Measurements from ENCODE around the gene RBM15B. TPM values are rescaled to one million over a fixed set of nuclear protein-coding genes. Genes with fewer than 3 reads are reported as not detected.

RBM15B gene
- total RNA-seq, 1 experiment from 2014 or later = 33.7 TPM

DNA sequence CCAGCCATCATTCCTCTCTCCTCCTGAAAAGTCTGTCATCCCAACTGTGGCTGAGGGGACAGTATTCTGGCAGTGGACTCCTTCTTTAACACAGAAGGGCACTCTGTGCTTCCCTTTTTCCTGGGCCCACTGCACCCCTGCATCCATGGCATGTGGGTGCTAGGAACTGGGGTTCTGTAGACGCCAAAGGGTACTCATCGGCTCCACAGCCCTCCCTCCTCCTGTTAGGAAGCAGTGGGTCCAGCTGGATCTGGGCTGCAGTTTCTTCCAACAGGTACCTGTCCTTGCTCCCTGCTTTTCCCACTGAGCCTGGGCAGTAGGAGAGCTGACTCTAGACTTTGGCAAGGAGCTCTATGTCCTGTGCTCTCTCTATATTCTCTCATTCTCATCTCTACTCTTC lies 12.4 kb upstream of the RBM15B start:
- POLR2A ChIA-PET = no interaction called here
- no peak overlapping the region for H3K27ac Mint-ChIP-seq (ENCODE audit: unreplicated experiment)
- H3K27me3 Mint-ChIP-seq (ENCODE audit: insufficient read depth, unreplicated experiment) = peaks cover 17% of the 10 kb centered on the region
- H3K36me3 Mint-ChIP-seq (ENCODE audit: insufficient read depth, unreplicated experiment) = no peaks in the 10 kb centered on the region
- Histone ChIP-seq H3K27me3 (replicated peaks; ENCODE audit: control insufficient read depth, insufficient read depth, low read length) (no peaks in the 10 kb centered on the region), H3K9me3 (no peaks in the 10 kb centered on the region), H3K4me3 (ENCODE audit: low read depth, low read length) (no peak overlapping the region), H3K36me3 (ENCODE audit: control insufficient read depth, insufficient read depth, low read length) (no peaks in the 10 kb centered on the region), H3K4me1 (peaks cover 4% of the 10 kb centered on the region; the same call in 1 of the 2 replicates)
- H3K4me1 Mint-ChIP-seq (ENCODE audit: low read depth, unreplicated experiment) = no peaks in the 10 kb centered on the region
- intact Hi-C loops (cut with micrococcal nuclease; ENCODE audit: unreplicated experiment) = no loop called here
- TF ChIP-seq, protein P1, sequence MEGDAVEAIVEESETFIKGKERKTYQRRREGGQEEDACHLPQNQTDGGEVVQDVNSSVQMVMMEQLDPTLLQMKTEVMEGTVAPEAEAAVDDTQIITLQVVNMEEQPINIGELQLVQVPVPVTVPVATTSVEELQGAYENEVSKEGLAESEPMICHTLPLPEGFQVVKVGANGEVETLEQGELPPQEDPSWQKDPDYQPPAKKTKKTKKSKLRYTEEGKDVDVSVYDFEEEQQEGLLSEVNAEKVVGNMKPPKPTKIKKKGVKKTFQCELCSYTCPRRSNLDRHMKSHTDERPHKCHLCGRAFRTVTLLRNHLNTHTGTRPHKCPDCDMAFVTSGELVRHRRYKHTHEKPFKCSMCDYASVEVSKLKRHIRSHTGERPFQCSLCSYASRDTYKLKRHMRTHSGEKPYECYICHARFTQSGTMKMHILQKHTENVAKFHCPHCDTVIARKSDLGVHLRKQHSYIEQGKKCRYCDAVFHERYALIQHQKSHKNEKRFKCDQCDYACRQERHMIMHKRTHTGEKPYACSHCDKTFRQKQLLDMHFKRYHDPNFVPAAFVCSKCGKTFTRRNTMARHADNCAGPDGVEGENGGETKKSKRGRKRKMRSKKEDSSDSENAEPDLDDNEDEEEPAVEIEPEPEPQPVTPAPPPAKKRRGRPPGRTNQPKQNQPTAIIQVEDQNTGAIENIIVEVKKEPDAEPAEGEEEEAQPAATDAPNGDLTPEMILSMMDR (IDR thresholded peaks at IDR 0.05; ENCODE audit: insufficient read depth in 1 of 2, low read depth in 1 of 2, low read length in 1 of 2, severe bottlenecking in 1 of 2, unreplicated experiment in 1 of 2) = no peak
- no peak overlapping the region for H3K4me3 Mint-ChIP-seq (ENCODE audit: unreplicated experiment)
- DNase-seq = peak in 1 of 2 experiments; percentile 21
- CTCF ChIA-PET = no interaction called here
- no peaks in the 10 kb centered on the region for H3K9me3 Mint-ChIP-seq (ENCODE audit: unreplicated experiment)
- BruUV-seq (replicated peaks) = no TSS peak

DNA sequence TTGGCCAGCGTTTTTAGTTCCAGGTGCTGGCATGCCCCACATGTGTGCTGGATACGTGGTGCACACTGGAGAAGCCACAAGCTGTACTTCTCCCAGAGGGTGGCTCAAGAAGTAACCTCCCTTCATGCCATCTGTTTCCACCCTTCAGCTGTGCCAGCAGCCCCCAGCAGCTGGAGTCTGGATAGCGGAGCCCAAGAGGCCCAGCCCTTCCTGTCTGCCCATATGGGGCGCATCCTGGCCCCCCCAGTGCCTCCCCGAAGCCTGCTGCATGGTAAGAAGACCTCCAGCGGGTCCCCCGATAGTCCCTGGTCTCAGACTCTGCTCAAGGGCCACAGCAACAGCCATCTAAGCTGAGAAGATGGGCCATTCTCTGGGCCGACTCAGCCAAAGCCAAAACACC lies 11.8 kb upstream of the RBM15B start:
- POLR2A ChIA-PET = no interaction called here
- Mint-ChIP-seq H3K27ac (ENCODE audit: unreplicated experiment) (no peak overlapping the region), H3K36me3 (ENCODE audit: insufficient read depth, unreplicated experiment) (no peaks in the 10 kb centered on the region), H3K27me3 (ENCODE audit: insufficient read depth, unreplicated experiment) (peaks cover 15% of the 10 kb centered on the region), H3K9me3 (ENCODE audit: unreplicated experiment) (no peaks in the 10 kb centered on the region), H3K4me3 (ENCODE audit: unreplicated experiment) (no peak overlapping the region), H3K4me1 (ENCODE audit: low read depth, unreplicated experiment) (no peaks in the 10 kb centered on the region)
- no TSS peak for BruUV-seq (replicated peaks)
- no peaks in the 10 kb centered on the region for H3K36me3 ChIP-seq (ENCODE audit: control insufficient read depth, insufficient read depth, low read length)
- CTCF ChIA-PET = interaction anchor here (0.6 to 0.9 kb wide), 2 partner anchors 10 to 272 kb away, joined by 3 to 4 read pairs; no protein-coding TSS in a partner anchor
- H3K4me1 ChIP-seq = peaks cover 6% of the 10 kb centered on the region; the same call in 1 of the 2 replicates
- peak in 1 of 2 experiments; percentile 11 for DNase-seq
- H3K27me3 ChIP-seq (replicated peaks; ENCODE audit: control insufficient read depth, insufficient read depth, low read length) = no peaks in the 10 kb centered on the region
- H3K9me3 ChIP-seq = no peaks in the 10 kb centered on the region
- TF ChIP-seq, protein P1 (IDR thresholded peaks at IDR 0.05; ENCODE audit: insufficient read depth in 1 of 2, low read depth in 1 of 2, low read length in 1 of 2, severe bottlenecking in 1 of 2, unreplicated experiment in 1 of 2) = no peak
- no peak overlapping the region for H3K4me3 ChIP-seq (ENCODE audit: low read depth, low read length)
- intact Hi-C loops (cut with micrococcal nuclease; ENCODE audit: unreplicated experiment) = no loop called here

DNA sequence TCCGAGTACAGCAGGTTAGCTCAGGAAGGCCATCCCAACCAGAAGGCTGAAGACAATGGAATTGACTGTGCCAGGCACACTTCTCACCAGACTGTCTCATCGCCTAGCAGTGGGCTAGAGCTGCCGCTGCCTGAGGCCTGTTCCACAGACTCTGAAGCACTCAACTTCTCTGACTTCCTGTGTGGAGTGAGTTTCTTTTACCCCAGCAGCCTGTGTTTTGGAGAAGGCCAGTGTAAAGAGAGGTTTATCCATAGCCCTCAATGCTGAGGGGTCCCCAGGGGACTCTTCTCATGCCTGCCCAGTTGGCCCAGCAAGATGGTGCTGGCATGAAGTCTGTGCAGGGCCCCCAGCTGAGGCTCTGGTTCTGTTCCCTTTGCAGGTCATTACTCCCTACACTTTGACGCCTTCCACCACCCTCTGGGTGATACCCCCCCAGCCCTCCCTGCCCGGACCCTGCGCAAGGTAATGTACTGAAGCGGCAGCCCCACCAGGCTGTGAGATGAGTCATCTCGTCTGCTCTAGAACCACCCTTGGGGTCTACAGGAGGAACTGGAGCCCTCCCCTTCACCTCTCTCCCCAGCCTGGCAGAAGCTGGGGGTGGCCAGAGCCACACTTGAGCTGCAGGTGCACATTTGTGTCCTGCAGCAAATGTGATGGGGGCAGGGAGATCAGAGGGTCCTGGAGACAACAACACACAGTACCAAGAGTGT lies 11.2 kb upstream of the RBM15B start:
- Histone ChIP-seq H3K4me1 (peaks cover 6% of the 10 kb centered on the region; the same call in 1 of the 2 replicates), H3K27me3 (replicated peaks; ENCODE audit: control insufficient read depth, insufficient read depth, low read length) (no peaks in the 10 kb centered on the region), H3K9me3 (no peaks in the 10 kb centered on the region), H3K4me3 (ENCODE audit: low read depth, low read length) (no peak overlapping the region), H3K36me3 (ENCODE audit: control insufficient read depth, insufficient read depth, low read length) (no peaks in the 10 kb centered on the region)
- peaks cover 12% of the 10 kb centered on the region for H3K27me3 Mint-ChIP-seq (ENCODE audit: insufficient read depth, unreplicated experiment)
- peaks cover 3% of the 10 kb centered on the region for H3K36me3 Mint-ChIP-seq (ENCODE audit: insufficient read depth, unreplicated experiment)
- DNase-seq = no peak
- intact Hi-C loops (cut with micrococcal nuclease; ENCODE audit: unreplicated experiment) = no loop called here
- H3K4me3 Mint-ChIP-seq (ENCODE audit: unreplicated experiment) = no peak overlapping the region
- POLR2A ChIA-PET = no interaction called here
- TF ChIP-seq, protein P1 (IDR thresholded peaks at IDR 0.05; ENCODE audit: insufficient read depth in 1 of 2, low read depth in 1 of 2, low read length in 1 of 2, severe bottlenecking in 1 of 2, unreplicated experiment in 1 of 2) = no peak
- BruUV-seq (replicated peaks) = no TSS peak
- no peak overlapping the region for H3K27ac Mint-ChIP-seq (ENCODE audit: unreplicated experiment)
- no peaks in the 10 kb centered on the region for H3K9me3 Mint-ChIP-seq (ENCODE audit: unreplicated experiment)
- no peaks in the 10 kb centered on the region for H3K4me1 Mint-ChIP-seq (ENCODE audit: low read depth, unreplicated experiment)
- CTCF ChIA-PET = interaction anchor here (0.6 to 0.9 kb wide), 2 partner anchors 10 to 273 kb away, joined by 3 to 4 read pairs; no protein-coding TSS in a partner anchor
